ENCODE results near the gene SLC25A21.

SLC25A21 gene

GRCh38 chr14:36767603-36768281 is 404.7 kb downstream of the SLC25A21 start:
- DNase-seq (ENCODE audit: low read depth in 3 of 3) = no peak

- DNase-seq (ENCODE audit: low read depth in 3 of 3) = no peak
Measured at GRCh38 chr14:36766974-36767373, 405.4 kb downstream of the SLC25A21 start.

GRCh38 chr14:36757734-36758601 is 414.4 kb downstream of the SLC25A21 start:
- DNase-seq (ENCODE audit: low read depth in 3 of 3) = no peak

DNA sequence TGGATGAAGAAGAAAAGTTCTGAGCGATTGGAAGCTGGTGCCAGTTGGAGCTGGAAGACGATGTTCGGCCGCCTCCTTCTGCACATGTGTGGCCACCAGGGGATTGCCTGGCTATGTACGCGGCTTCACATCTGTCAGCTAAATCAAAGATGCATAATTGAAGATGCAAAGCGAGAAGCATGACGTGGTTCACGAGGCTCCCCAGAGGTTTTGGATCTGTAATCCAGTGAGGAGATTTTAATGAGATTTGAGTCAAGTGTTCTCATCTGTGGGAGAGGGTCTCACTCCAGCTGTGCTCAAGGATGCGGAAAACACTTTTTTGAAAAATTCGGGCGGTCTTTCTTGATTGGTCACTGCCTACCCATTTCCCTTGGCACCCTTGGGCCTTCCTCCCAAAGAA is 416.2 kb downstream of the SLC25A21 start:
- no peak for DNase-seq (ENCODE audit: low read depth in 3 of 3)

DNA sequence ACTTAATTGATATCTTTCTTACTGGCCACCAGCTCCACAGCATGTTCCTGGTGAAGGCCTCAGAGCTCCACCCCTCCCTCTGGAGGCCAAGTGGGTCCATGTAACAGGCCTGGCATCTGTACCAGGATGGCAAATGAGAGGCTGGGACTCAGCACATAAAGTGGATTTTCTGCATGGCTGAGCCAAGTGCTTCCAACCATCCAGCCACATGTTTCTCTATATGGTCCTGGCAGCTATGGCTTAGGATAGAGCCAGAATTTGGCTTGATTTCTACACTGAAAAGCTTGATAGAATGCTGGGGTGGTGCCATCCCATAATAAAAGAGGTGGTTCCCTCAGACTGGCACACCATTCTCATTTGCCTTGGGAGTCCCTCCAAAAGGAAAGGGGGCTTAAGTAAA is 416.6 kb downstream of the SLC25A21 start:
- DNase-seq (ENCODE audit: low read depth in 3 of 3) = no peak

DNA sequence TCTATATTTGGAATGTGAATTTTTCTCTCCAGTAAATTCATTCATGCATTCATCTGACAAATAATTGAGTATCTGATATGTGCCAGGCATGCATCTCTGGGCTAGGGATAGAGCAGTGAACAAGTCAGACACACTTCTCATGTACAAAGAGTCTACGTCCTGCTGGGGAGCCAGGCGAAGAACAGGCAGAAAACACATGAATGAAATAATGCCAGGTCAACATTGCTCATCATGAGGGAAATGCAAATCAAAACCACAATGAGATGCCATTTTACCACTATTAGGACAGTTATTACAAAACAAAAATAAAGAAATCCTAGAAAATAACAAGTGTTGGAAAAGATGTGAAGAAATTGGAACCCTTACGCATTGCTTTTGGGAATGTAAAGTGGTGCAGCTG is 420.5 kb downstream of the SLC25A21 start:
- DNase-seq (ENCODE audit: low read depth in 3 of 3) = no peak

DNA sequence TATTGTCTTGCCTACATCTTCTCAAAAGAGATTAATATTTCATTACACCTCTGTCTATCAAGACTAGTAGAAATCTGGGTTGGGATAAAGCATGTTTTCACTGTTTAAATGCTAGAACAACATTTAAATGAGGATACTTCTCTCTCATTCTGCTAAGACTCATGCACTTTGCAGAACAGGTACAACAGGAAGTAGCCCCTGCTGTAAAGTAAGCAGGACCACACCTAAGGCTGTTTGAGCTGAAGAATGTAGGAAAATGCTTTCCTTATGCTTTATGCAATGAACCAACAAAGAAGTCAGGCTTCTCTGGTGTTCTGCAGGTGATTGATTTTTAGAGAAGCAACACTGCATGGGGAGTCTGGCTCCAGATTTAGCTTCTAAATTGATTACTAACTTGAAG is 421.3 kb downstream of the SLC25A21 start:
- no peak for DNase-seq (ENCODE audit: low read depth in 3 of 3)

DNA sequence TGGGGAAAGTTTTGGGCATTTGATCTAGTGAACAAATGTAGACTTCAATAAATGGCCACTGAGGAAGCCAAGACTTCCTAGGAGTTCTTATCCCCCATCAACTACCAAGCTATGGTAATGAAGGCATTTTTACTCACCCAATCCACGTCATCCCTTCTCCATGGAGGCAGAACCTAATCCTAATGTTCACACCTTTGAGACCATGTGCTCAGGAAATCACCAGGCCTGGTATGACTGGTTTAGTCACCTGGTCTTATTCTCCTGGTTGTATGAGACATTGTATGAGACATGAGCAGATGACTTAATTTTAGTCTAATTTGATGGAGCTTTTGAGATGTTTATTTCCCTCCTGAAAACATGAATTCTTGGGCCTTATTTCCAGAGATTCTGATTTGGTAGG is 422.2 kb downstream of the SLC25A21 start:
- no peak for DNase-seq (ENCODE audit: low read depth in 3 of 3)

DNA sequence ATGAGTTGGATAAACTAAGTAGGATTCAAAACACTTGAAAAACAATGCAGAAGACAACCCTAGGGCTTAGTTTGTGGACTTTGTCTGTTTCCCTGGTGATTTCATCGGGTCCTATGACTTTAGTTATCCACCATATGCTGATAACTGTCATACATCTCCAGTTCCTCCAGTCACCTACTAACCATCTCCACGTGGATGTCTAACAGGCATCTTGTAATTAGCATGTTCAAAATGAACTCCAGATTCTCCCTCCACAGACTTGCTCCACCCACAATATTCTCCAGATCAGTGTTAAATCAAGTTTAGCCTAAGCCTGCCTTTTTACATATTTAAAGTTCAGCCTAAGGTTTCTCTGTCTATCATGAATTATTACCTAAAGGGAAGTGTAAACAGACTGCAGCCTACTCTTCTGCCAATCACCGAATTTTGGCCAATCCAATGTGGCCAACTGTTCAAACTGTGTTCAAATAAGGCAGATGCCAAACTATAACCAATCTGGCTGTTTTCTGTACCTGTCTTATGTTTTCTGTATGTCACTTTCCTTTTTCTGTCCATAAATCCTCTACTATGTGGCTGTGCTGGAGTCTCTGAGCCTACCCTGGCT is 423.7 kb downstream of the SLC25A21 start:
- no peak for DNase-seq (ENCODE audit: low read depth in 3 of 3)

DNA sequence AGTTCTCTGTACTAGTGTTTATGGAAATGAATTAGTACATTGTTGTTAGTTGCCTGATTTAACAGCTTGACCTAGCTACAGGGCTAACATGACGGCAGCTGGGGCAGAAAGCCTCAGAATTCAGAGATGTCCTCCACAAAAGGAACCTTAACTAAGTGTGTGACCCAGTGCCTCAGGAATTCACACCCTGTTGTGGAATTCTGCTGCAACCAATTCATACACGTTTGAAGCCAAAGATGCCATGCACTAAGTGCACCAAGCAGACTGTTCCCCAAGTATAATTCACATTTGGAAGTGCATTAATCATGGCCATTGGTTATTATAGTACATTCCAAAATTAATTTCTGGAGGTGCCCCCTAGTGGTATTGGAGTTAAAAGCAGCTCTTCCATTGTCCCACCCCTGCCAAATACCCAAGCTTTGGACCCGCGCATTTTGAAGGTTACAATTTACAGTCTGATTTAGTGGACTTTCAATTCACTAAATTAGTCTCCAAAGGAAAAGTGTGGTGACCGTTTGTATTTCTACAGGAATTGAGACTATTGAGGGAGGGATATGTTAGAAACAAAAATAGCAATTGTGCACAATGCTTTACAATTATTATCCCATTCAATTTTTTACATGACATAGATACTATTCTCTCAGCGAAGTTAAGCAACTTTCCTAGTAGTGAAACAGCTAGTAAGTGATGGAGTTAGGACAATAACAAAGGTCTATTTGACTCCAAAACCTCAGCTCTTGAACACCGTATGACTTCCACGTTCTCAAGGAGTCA is 424.8 kb downstream of the SLC25A21 start:
- DNase-seq (ENCODE audit: low read depth in 3 of 3) = no peak

DNA sequence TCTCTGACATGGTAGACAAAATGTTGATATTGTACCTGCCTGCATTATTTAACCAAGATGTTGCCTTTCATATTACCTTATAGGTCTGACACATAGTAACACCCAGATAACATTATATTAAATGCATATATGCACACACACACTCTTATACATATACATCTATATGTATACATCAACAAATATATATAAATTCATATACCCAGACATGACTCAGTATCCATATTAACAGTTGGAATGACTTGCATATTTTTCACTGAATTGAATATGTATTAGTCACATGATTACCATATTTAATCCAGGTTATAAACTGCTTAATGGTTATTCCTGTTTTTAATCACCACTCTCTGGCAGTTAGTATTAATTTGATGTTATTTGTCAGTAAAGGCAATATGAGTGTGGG is 425.5 kb downstream of the SLC25A21 start:
- no peak for DNase-seq (ENCODE audit: low read depth in 3 of 3)

- no peak for DNase-seq (ENCODE audit: low read depth in 3 of 3)
Measured at GRCh38 chr14:36741858-36742257, 430.5 kb downstream of the SLC25A21 start.

DNA sequence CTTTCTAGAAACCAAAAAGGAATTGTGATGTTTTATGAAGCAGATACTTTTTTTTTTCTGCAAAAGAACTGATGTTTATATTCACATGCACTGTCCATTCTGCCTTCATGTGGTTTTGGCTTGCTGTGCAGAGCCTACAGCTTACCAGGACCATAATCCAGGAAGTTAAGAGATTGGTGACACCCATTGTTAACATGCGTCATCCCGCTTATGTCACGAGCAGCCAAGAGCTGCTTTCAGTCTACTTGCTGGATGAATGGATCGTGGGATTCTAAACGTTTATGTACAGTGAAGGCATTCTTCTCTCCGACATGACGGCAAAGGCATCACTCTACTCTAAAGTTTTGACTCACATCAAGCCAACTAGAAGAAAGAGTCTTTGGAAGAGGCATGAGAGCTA is 434.1 kb downstream of the SLC25A21 start:
- DNase-seq (ENCODE audit: low read depth in 3 of 3) = no peak

- DNase-seq (ENCODE audit: low read depth in 3 of 3) = no peak
Measured at GRCh38 chr14:36726128-36726527, 446.3 kb downstream of the SLC25A21 start.

DNA sequence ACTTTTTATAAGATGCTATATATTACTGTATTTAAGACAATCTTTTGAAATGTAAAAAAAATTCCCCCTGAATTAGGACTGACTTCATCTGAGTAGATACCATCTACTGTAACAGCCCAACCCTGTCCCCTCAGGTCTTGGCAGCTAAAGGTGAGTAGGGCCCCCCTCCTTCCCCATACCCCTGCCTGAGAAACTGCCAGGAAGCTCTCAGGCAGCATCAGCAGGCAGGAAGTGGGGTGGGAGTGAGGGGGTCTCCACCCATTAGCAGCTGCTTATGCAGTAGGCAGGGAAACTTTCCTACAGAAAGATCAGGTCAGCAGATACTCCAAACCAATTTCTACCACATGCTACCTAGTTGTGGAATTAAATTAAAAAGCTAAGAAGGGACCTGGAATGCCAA is 448.2 kb downstream of the SLC25A21 start:
- DNase-seq (ENCODE audit: low read depth in 3 of 3) = no peak

GRCh38 chr14:36723530-36723929 is 448.9 kb downstream of the SLC25A21 start:
- DNase-seq (ENCODE audit: low read depth in 3 of 3) = no peak

DNA sequence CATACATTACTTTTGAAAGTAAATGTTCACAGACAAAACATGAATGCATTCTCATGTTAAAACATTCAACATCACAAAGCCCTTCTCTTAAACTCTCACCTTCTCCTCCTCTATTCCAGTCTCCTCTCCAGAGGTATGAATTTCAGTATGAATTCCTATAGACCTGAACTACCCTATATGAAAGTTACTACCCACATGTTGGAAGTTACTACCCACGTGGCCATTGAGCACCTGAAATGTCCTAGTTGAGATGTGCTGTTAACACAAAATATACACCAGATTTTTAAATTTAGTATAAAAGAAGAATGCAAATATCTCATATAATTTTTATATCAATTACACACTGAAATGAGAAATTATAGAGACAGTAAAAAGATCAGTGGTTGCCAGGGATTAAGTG is 450.5 kb downstream of the SLC25A21 start:
- no peak for DNase-seq (ENCODE audit: low read depth in 3 of 3)

DNA sequence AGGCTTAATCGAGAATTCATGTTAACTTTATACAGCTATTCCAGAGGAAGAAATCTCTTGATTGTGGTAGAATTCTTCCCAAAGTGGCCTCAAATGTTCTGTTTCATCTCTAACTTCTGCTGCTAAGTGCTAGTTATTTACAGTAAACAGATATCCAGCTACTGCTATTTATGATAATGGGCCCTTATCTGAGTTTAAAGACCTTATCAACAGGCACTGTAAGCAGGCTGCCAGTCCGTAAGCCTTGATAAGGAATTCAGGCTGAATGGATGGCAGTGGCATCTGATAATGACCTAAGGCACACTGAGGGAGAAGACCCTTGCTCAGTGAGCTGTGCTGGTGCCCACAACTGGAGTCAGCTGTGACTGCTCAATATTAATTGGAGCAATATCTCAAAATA is 451.7 kb downstream of the SLC25A21 start:
- no peak for DNase-seq (ENCODE audit: low read depth in 3 of 3)

- no peak for DNase-seq (ENCODE audit: low read depth in 3 of 3)
Measured at GRCh38 chr14:36719823-36720222, 452.6 kb downstream of the SLC25A21 start.

DNA sequence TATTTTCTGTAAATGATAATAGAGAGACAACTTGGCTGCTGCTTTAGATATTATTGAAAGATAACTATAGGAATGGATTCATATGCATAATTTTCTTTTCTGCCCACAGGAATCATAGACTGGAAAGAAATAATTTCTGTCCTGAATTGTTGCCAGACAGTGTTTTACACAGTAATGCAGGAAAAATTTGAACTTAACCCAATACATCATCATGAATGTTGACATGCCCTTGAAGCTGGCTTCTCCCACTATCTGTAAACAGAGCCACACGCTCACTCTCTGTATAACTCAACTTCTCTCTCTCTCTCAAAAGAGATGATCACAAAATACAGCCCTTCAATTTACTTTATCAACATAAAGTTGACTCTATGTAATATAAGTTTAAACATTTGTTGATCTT is 454.2 kb downstream of the SLC25A21 start:
- DNase-seq (ENCODE audit: low read depth in 3 of 3) = no peak

- DNase-seq (ENCODE audit: low read depth in 3 of 3) = no peak
Measured at GRCh38 chr14:36717363-36717762, 455.0 kb downstream of the SLC25A21 start.

- DNase-seq (ENCODE audit: low read depth in 3 of 3) = no peak
Measured at GRCh38 chr14:36716614-36717184, 455.7 kb downstream of the SLC25A21 start.

All from stimulated activated CD4-positive, alpha-beta T cell treated with anti-CD3 and anti-CD28 coated beads, TNF-alpha, amount 100 ng/mL, for 4 hours (primary cell).